Bronchus fibroblast of lung (primary cell): ENCODE measurements around the gene SHISA2. TPM values are rescaled to one million over a fixed set of nuclear protein-coding genes. Genes with fewer than 3 reads are reported as not detected.

Source experiments
- total RNA-seq: library from RNA; depleted of rRNA; stranded (reverse); fragments of >200 nt; gene quantifications from 2 replicates; pipeline ENCODE4 v1.2.3, GENCODE V29; 2015

The SHISA2 gene
- total RNA-seq, result 0.17 and 0.30 TPM in 2 replicates

GRCh38 chr13:26051657-26052311 is at the start of gene SHISA2:
SHISA2 (minus strand) TSS chr13:26052016; CDS start chr13:26050975, 1,041 bp downstream.

Other genes starting within 250 kb of the SHISA2 start
- gene RNF6, start 170.3 kb upstream of the SHISA2 start, total RNA-seq, result 14.9 and 16.3 TPM in 2 replicates
- gene CDK8, start 202.1 kb upstream of the SHISA2 start, total RNA-seq, result 8.9 and 10.8 TPM in 2 replicates